HUDEP-2 (cell line): ENCODE results near the gene SLC24A3.

Source experiments
- DNase-seq, 76 experiments: peaks; one replicate each; lab custom pipeline; 2025; ENCODE audit not compliant: unreplicated experiment in 76 of 76; lab: John Stamatoyannopoulos, UW

The SLC24A3 gene

GRCh38 chr20:19212469-19212815 lies at the start of gene SLC24A3:
SLC24A3 (plus strand) TSS chr20:19212642.
- no peak for DNase-seq

GRCh38 chr20:19170148-19170547 lies 42.3 kb upstream of the SLC24A3 start:
- DNase-seq: no peak

GRCh38 chr20:19172637-19173036 lies 39.8 kb upstream of the SLC24A3 start:
- DNase-seq: no peak

GRCh38 chr20:19176470-19177052 lies 35.9 kb upstream of the SLC24A3 start:
- DNase-seq: no peak

- DNase-seq: no peak
Measured at GRCh38 chr20:19181552-19181951, 30.9 kb upstream of the SLC24A3 start.

GRCh38 chr20:19185083-19185482 lies 27.4 kb upstream of the SLC24A3 start:
- no peak for DNase-seq

GRCh38 chr20:19193349-19193748 lies 19.1 kb upstream of the SLC24A3 start:
- no peak for DNase-seq

GRCh38 chr20:19205981-19206396 lies 6.5 kb upstream of the SLC24A3 start:
- DNase-seq: peak in 57 of 76 experiments; percentile 1 to 67 (median 33)

- no peak for DNase-seq
Measured at GRCh38 chr20:19207541-19207940, 4.9 kb upstream of the SLC24A3 start.

GRCh38 chr20:19210391-19211155 lies 1.9 kb upstream of the SLC24A3 start:
- DNase-seq: no peak

- DNase-seq: no peak
Measured at GRCh38 chr20:19211252-19211651, 1.2 kb upstream of the SLC24A3 start.

GRCh38 chr20:19211661-19212468 lies 577 bp upstream of the SLC24A3 start:
- DNase-seq: no peak

- DNase-seq: peak in 21 of 76 experiments; percentile 1 to 33 (median 10)
Measured at GRCh38 chr20:19212821-19213502, 520 bp downstream of the SLC24A3 start.

- no peak for DNase-seq
Measured at GRCh38 chr20:19213946-19214490, 1.6 kb downstream of the SLC24A3 start.

GRCh38 chr20:19218411-19218810 lies 6.0 kb downstream of the SLC24A3 start:
- DNase-seq: no peak

- DNase-seq: no peak
Measured at GRCh38 chr20:19222520-19223040, 10.1 kb downstream of the SLC24A3 start.

- DNase-seq: no peak
Measured at GRCh38 chr20:19223640-19224039, 11.2 kb downstream of the SLC24A3 start.

GRCh38 chr20:19231359-19232035 lies 19.1 kb downstream of the SLC24A3 start:
- no peak for DNase-seq

- DNase-seq: no peak
Measured at GRCh38 chr20:19232997-19233794, 20.8 kb downstream of the SLC24A3 start.
